NK-92 (cell line): ENCODE data around the gene TALDO1.

ENCODE experiments used
- DNase-seq: peaks from one replicate; lab custom pipeline; 2025; ENCODE audit not compliant: unreplicated experiment; lab: John Stamatoyannopoulos, UW

The TALDO1 gene

GRCh38 chr11:747158-748006 lies at the start of gene TALDO1:
TSS of gene TALDO1 (plus strand) at chr11:747464. CDS start at chr11:747482, 18 bp downstream.
- no peak for DNase-seq

DNA sequence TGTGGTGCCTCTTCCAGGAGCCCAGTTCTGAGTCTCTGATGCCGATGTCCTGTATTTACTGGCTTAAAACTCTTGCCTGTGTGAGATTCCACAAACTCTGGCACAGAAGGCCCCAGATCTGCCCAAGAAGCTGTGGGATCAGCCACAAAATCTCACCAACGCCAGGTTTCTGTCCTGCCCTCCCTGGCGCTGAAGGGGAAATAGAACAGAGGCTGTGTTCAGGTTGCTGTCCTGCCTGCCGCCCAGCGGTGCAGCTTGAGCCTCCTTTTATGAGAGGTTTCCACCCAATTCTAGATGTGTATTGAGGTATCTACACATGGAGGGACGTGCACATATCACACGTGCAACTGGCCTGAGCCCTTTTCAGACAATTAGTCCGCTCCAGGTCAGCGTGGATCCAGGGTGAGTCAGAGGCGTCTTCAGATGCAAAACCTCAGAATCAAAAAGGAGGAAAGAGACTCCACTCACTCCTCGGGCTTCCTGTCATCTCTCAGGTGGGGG lies 49.4 kb upstream of the TALDO1 start:
- DNase-seq = no peak

- no peak for DNase-seq
Observed at GRCh38 chr11:698493-699115, 48.7 kb upstream of the TALDO1 start.

GRCh38 chr11:699116-699508 lies 48.2 kb upstream of the TALDO1 start:
- DNase-seq = no peak

- DNase-seq = no peak
Observed at GRCh38 chr11:699753-700152, 47.5 kb upstream of the TALDO1 start.

DNA sequence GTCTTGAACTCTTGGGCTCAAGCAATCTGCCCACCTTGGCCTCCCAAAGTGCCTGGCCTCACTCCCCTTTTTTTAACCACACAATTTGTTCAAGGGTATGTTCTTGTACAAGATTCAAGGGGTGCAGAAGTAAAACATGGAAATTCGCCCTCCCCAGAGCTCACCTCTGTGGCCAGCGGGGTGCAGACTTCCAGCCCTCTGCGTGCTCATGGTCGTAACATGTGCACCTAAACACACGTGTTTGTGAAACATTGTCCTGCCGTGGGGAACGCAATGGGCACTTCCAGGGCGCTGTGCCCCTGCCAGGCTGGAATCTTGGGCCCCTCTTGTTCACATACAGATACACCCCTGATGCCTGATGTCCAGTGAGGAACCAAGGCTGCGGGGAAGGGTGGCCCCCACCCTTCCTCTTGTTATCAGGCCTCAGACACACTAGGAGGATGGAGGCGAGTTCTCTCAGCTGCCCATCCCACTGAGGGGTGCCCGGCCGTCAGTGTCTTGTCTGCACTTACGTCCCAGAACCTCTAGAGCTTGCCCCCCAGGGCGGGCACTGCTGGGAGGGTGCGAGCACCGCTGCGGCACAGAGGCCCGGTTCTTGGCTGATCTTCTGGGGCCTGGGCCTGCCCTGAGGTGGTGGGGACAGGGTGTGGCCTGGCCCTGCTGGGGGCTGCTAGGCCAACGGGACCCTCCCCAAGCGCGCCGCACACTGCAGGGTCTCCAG lies 45.4 kb upstream of the TALDO1 start:
- no peak for DNase-seq

- DNase-seq = no peak
Observed at GRCh38 chr11:702462-703461, 44.5 kb upstream of the TALDO1 start.

GRCh38 chr11:703506-703905 lies 43.8 kb upstream of the TALDO1 start:
- DNase-seq = no peak

DNA sequence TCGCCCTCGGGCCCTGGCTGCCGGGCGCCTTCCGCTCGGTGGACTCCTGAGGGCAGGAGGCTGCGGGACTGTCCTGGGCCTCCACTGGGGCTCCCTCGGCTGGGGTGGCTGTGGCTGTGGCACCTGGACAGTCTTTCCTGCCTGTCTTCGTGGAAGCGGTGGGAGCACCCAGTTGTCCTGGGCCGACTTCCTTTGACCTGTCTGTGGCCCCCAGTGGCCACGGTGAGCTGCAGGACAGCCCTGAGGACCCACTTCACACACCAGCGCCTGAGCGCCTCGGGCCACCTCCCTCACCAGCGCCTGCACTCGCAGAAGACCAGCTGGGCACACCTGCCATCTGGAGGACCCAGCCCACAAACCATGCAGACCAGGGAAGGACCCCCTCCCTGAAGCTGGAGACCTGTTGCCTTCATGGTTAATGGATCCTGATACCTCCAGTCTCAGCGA lies 43.0 kb upstream of the TALDO1 start:
- no peak for DNase-seq

DNA sequence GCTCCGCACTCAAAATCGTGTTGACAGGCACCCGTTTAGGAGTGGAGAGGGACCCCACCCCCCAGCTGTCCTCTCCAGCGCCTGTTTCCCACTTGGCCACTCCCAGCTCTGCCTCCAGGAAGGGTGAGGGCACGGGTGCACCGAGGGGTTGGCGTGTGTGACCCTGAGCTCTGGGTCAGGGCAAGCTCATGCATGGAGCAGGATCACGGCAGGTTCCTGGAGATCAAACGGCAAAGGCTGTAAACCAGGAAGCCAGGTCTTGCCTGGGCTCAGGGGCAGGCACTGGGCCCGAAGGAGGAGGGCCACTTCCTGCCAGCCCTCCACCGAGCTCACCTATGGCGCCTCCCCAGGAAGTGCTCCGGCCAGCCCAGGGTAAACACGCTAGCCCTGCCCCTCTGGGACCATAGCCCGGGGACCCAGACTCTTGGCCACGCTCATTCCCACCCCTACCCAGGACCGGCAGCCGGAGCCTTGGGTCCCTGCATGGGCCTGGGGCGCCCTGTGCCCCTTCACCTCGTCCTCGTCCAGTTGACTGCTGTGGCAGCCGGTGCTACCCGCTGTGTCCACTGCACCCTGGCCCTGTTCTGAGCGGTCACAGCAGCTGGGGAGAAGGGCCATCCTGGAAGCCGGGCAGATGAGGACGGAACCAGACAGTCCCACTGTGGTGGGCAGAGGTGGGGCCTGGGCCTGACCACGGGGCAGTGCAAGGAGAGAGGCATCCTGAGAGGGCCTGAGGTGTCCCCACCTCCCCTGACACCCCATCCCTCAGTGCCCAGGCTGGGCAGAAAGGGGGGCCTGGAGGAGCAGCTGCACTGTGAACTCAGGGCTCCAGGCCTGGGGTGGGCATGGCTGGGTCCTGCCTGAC lies 42.3 kb upstream of the TALDO1 start:
- no peak for DNase-seq

DNA sequence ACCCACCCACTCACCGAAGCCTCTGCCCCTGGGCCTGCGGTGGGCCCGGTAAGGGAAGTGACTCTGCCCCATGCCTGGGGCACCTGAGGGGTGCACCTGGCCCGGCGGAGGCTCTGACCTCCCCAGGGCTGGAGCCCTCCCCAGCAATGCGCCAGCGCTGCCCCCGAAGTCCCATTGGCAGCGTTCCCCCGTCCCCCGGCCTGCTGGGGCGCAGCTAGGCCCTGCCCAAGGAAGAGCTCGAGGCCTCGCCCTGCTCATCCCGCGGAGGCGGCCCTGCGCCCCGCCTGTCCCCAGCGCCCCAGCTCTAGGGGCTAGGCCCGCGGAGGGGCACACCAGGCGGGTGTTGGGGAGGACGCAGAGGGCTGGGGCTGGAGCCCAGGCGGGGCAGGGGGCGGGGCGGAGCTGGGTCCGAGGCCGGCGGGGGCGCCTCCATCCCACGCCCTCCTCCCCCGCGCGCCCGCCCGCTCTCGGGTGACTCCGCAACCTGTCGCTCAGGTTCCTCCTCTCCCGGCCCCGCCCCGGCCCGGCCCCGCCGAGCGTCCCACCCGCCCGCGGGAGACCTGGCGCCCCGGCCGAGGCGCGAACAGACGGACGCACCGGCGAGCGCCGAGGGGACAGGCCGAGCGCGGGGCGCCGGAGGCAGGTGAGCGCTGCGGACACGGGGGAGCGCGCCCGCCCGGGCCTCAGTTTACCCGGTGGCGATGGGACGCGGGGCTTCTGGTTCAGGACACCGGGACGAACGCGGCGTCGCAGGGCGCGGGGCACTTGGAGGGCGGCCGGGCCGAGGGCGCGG lies 41.4 kb upstream of the TALDO1 start, which contains the start of gene EPS8L2:
EPS8L2 (plus strand) TSS at position 586 of the 793 bp plus-strand sequence. CDS start 3,177 bp downstream, outside the sequence.
- no peak for DNase-seq

GRCh38 chr11:706439-706956 lies 40.8 kb upstream of the TALDO1 start:
- no peak for DNase-seq

DNA sequence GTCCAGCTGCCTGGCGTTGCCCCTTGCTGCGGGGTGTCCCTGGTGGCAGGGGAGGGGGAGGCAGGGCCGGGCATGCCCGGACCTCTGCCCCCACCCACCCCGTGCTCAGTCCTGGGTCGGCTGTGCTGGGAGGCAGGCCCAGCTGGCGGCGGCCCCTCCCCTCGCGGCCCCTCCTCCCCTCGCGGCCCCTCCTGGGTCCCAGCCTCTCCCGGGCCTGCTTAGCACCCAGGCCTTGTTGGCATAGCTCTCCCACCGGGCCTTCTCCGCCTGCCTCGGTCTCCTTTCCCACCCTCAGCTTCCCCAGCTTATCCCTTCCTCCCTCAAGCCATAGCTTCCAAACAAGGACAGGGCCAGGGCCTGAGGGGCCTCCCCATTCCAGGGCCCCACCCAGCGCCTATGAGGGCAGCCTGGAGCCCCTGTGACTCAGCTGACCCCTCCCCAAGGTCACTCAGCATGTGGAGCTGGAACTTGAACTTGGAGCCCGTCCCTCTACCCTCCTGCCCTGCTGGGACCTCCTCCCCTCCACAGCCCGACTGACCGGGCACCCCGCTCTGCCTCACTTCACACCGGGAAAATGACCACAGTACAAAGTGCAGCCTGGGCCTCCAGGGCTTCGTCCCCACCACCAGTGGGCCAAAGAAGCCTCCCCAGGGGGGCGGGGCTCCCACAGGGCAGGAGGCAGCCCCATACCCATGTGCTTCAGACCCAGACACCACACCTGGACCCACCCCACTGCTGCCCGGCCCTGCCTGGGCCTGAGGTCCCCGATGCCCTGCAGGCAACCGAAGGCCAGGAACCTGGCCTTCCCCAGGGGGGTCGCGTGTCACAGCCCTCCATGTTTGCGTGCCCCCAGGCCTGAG lies 40.1 kb upstream of the TALDO1 start:
- DNase-seq = no peak

- DNase-seq = no peak
Observed at GRCh38 chr11:707817-708420, 39.3 kb upstream of the TALDO1 start.

- DNase-seq = no peak
Observed at GRCh38 chr11:708511-708910, 38.8 kb upstream of the TALDO1 start.

GRCh38 chr11:709109-709997 lies 37.9 kb upstream of the TALDO1 start:
- no peak for DNase-seq
